ENCODE measurements around the gene RPL7L1. TPM values are rescaled to one million over a fixed set of nuclear protein-coding genes. Genes with fewer than 3 reads are reported as not detected.
A peak's percentile ranks its signal among the peaks of the same experiment; 100 is the strongest.
"Not testable (repeated sequence)": the region's sequence is repeated elsewhere in the genome, so short reads cannot be mapped to it uniquely, and the experiment has no call there.

The RPL7L1 gene
- total RNA-seq, 1 donor = 128 TPM

- Histone ChIP-seq H3K79me2 (ENCODE audit: insufficient read depth, low read length) (no peaks in the 10 kb centered on the region), H3K27me3 (ENCODE audit: insufficient read depth, low read length) (no peaks in the 10 kb centered on the region), H4K20me1 (ENCODE audit: insufficient read depth, low read length) (no peaks in the 10 kb centered on the region), H3K4me2 (ENCODE audit: insufficient read depth, low read length) (no peak overlapping the region), H3K9me3 (ENCODE audit: low read depth, low read length) (no peaks in the 10 kb centered on the region), H2AFZ (ENCODE audit: low read length) (no peak overlapping the region), H3K36me3 (ENCODE audit: insufficient read depth, low read length) (peaks cover 5% of the 10 kb centered on the region), H3K4me3 (ENCODE audit: insufficient read depth, low read length) (no peak overlapping the region), H3K27ac (ENCODE audit: low read depth, low read length) (no peak overlapping the region), H3K4me1 (ENCODE audit: insufficient read depth, low read length) (no peaks in the 10 kb centered on the region)
- DNase-seq (ENCODE audit: insufficient read length, low spot score, missing footprints) = no peak
- TF ChIP-seq CTCF (IDR thresholded peaks at IDR 0.05; ENCODE audit: extremely low read depth, low read depth, low read length) = no peak
Measured at GRCh38 chr6:42871711-42872110, 7.7 kb upstream of the RPL7L1 start.

DNA sequence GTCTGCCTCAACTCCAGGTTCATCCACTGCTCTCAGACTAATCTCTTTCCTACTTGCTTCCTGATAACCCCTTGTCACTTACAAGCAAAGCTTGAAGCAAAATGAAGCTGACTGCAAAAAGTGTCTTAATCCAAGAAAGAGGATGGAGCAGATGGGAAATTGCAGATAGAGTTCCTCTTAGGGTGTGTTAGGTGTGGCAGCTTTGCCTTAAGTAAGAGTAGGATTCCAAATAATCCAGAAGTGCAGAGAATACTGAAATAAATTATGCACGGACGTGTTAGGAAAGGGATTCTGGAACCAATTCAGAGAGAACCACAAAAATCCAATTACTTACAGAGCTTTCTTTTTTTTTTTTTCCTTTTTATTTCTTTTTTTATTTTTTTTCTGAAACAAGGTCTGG, 6.1 kb upstream of the RPL7L1 start:
- Histone ChIP-seq H3K27ac (ENCODE audit: low read depth, low read length) (no peak overlapping the region), H3K4me1 (ENCODE audit: insufficient read depth, low read length) (no peaks in the 10 kb centered on the region), H3K9me3 (ENCODE audit: low read depth, low read length) (no peaks in the 10 kb centered on the region), H3K4me2 (ENCODE audit: insufficient read depth, low read length) (no peak overlapping the region), H2AFZ (ENCODE audit: low read length) (no peak overlapping the region), H4K20me1 (ENCODE audit: insufficient read depth, low read length) (no peaks in the 10 kb centered on the region), H3K4me3 (ENCODE audit: insufficient read depth, low read length) (no peak overlapping the region), H3K27me3 (ENCODE audit: insufficient read depth, low read length) (no peaks in the 10 kb centered on the region), H3K36me3 (ENCODE audit: insufficient read depth, low read length) (no peaks in the 10 kb centered on the region), H3K79me2 (ENCODE audit: insufficient read depth, low read length) (no peaks in the 10 kb centered on the region)
- DNase-seq (ENCODE audit: insufficient read length, low spot score, missing footprints) = no peak
- TF ChIP-seq CTCF (IDR thresholded peaks at IDR 0.05; ENCODE audit: extremely low read depth, low read depth, low read length) = no peak

DNA sequence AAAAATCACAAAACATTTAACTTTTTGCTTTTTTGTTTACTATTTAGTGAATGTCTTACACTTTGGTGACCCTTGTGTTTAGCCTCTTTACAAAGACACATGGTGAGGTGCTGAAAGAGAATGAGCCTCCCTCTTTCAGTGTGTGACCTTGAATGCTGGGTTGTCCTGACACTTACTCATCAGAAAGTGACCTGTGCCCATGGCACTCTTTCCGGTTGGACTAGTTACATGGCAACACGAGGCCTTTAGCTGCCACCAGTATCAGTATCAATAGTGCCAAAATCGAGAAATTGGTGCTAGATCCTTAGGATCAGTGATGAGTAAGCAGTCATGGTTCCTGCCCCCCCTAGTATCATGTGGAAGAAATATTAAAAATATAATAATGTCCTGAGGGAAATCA, 1.7 kb upstream of the RPL7L1 start:
- H3K27ac ChIP-seq (ENCODE audit: low read depth, low read length) = no peak overlapping the region
- H3K4me1 ChIP-seq (ENCODE audit: insufficient read depth, low read length) = peaks cover 10% of the 10 kb centered on the region
- peaks cover 8% of the 10 kb centered on the region for H3K36me3 ChIP-seq (ENCODE audit: insufficient read depth, low read length)
- H4K20me1 ChIP-seq (ENCODE audit: insufficient read depth, low read length) = no peaks in the 10 kb centered on the region
- H3K4me2 ChIP-seq (ENCODE audit: insufficient read depth, low read length) = no peak overlapping the region
- peaks cover 29% of the 10 kb centered on the region for H3K79me2 ChIP-seq (ENCODE audit: insufficient read depth, low read length)
- H3K9me3 ChIP-seq (ENCODE audit: low read depth, low read length) = no peaks in the 10 kb centered on the region
- DNase-seq (ENCODE audit: insufficient read length, low spot score, missing footprints) = no peak
- H2AFZ ChIP-seq (ENCODE audit: low read length) = peak overlapping the region; percentile 74
- TF ChIP-seq CTCF (IDR thresholded peaks at IDR 0.05; ENCODE audit: extremely low read depth, low read depth, low read length) = no peak
- H3K4me3 ChIP-seq (ENCODE audit: insufficient read depth, low read length) = no peak overlapping the region
- H3K27me3 ChIP-seq (ENCODE audit: insufficient read depth, low read length) = no peaks in the 10 kb centered on the region

- not testable (repeated sequence) for H3K27me3 ChIP-seq (ENCODE audit: insufficient read depth, low read length); DNase-seq (ENCODE audit: insufficient read length, low spot score, missing footprints); H4K20me1 ChIP-seq (ENCODE audit: insufficient read depth, low read length); H3K9me3 ChIP-seq (ENCODE audit: low read depth, low read length)
- Histone ChIP-seq H3K36me3 (ENCODE audit: insufficient read depth, low read length) (peaks cover 34% of the 10 kb centered on the region), H3K4me2 (ENCODE audit: insufficient read depth, low read length) (peak overlapping the region; percentile 77), H3K4me1 (ENCODE audit: insufficient read depth, low read length) (peaks cover 10% of the 10 kb centered on the region), H3K27ac (ENCODE audit: low read depth, low read length) (peak overlapping the region; percentile 84), H2AFZ (ENCODE audit: low read length) (peak overlapping the region; percentile 95), H3K4me3 (ENCODE audit: insufficient read depth, low read length) (peak overlapping the region; percentile 82), H3K79me2 (ENCODE audit: insufficient read depth, low read length) (peaks cover 51% of the 10 kb centered on the region)
Measured at GRCh38 chr6:42880240-42880817, 913 bp downstream of the RPL7L1 start.

DNA sequence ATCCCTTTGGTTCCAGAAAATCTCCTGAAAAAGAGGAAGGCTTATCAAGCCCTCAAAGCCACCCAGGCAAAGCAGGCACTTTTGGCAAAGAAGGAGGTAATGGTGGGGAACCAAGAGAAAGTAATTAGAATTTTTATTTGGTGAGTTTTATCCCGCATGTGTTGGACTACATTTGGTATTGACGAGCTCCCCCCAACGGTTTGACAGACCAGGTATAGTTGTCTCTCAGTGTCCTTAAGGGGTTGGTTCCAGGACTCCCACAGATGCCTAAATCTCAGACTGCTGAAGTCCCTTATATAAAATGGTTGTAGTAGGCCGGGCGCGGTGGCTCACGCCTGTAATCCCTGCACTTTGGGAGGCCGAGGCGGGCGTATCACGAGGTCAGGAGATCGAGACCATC, 1.5 kb downstream of the RPL7L1 start:
- peak overlapping the region; percentile 84 for H3K27ac ChIP-seq (ENCODE audit: low read depth, low read length)
- H2AFZ ChIP-seq (ENCODE audit: low read length); H4K20me1 ChIP-seq (ENCODE audit: insufficient read depth, low read length); H3K27me3 ChIP-seq (ENCODE audit: insufficient read depth, low read length); H3K9me3 ChIP-seq (ENCODE audit: low read depth, low read length); DNase-seq (ENCODE audit: insufficient read length, low spot score, missing footprints): not testable (repeated sequence)
- H3K4me2 ChIP-seq (ENCODE audit: insufficient read depth, low read length) = peak overlapping the region; percentile 77
- peak overlapping the region; percentile 82 for H3K4me3 ChIP-seq (ENCODE audit: insufficient read depth, low read length)
- H3K4me1 ChIP-seq (ENCODE audit: insufficient read depth, low read length) = peaks cover 10% of the 10 kb centered on the region
- peaks cover 39% of the 10 kb centered on the region for H3K36me3 ChIP-seq (ENCODE audit: insufficient read depth, low read length)
- H3K79me2 ChIP-seq (ENCODE audit: insufficient read depth, low read length) = peaks cover 55% of the 10 kb centered on the region

Data from osteoblast (primary cell).